Glutamatergic neuron (in vitro differentiated cells): ENCODE measurements around the gene REXO1. TPM values are rescaled to one million over a fixed set of nuclear protein-coding genes. Genes with fewer than 3 reads are reported as not detected.
A peak's percentile ranks its signal among the peaks of the same experiment; 100 is the strongest.

Experiments
- DNase-seq: peaks from one replicate; pipeline ENCODE4 v3.0.0; 2022
- H3K27ac Mint-ChIP-seq: one replicate; pipeline ENCODE4 v1.8.0; 2020; ENCODE audit warnings: mild to moderate bottlenecking, mixed read lengths, inconsistent platforms; ENCODE audit not compliant: unreplicated experiment
- H3K27me3 Mint-ChIP-seq: one replicate; pipeline ENCODE4 v1.8.0; 2020; ENCODE audit warnings: mild to moderate bottlenecking, moderate library complexity, mixed read lengths, inconsistent platforms; ENCODE audit not compliant: unreplicated experiment
- H3K36me3 Mint-ChIP-seq: one replicate; pipeline ENCODE4 v1.8.0; 2020; ENCODE audit warnings: mild to moderate bottlenecking, mixed read lengths, inconsistent platforms; ENCODE audit not compliant: unreplicated experiment
- H3K4me1 Mint-ChIP-seq: one replicate; pipeline ENCODE4 v1.8.0; 2020; ENCODE audit warnings: mild to moderate bottlenecking, low read depth, mixed read lengths, inconsistent platforms; ENCODE audit not compliant: unreplicated experiment
- H3K4me3 Mint-ChIP-seq: one replicate; pipeline ENCODE4 v1.8.0; 2020; ENCODE audit warnings: mild to moderate bottlenecking, mixed read lengths, inconsistent platforms; ENCODE audit not compliant: unreplicated experiment
- H3K9me3 Mint-ChIP-seq: one replicate; pipeline ENCODE4 v1.8.0; 2020; ENCODE audit warnings: mild to moderate bottlenecking, moderate library complexity, mixed read lengths, inconsistent platforms; ENCODE audit not compliant: unreplicated experiment
- total RNA-seq: library from RNA; stranded (reverse); fragmentation: NEBNext Ultra II Directional; extraction: Animal tissue kit (Norgen Biotek cat#: 25700); gene quantifications from one replicate; pipeline ENCODE4 v1.2.1, GENCODE V29; 2021; ENCODE audit not compliant: unreplicated experiment
- TF ChIP-seq, protein P1 (sequence below): fragments of 200-600 bp; sonication (generic); IDR thresholded peaks from one replicate; pipeline ENCODE4 v1.5.0; 2021; ENCODE audit not compliant: partially characterized antibody, unreplicated experiment

The REXO1 gene
- total RNA-seq, 1 donor from 2014 or later: 65.7 TPM

DNA sequence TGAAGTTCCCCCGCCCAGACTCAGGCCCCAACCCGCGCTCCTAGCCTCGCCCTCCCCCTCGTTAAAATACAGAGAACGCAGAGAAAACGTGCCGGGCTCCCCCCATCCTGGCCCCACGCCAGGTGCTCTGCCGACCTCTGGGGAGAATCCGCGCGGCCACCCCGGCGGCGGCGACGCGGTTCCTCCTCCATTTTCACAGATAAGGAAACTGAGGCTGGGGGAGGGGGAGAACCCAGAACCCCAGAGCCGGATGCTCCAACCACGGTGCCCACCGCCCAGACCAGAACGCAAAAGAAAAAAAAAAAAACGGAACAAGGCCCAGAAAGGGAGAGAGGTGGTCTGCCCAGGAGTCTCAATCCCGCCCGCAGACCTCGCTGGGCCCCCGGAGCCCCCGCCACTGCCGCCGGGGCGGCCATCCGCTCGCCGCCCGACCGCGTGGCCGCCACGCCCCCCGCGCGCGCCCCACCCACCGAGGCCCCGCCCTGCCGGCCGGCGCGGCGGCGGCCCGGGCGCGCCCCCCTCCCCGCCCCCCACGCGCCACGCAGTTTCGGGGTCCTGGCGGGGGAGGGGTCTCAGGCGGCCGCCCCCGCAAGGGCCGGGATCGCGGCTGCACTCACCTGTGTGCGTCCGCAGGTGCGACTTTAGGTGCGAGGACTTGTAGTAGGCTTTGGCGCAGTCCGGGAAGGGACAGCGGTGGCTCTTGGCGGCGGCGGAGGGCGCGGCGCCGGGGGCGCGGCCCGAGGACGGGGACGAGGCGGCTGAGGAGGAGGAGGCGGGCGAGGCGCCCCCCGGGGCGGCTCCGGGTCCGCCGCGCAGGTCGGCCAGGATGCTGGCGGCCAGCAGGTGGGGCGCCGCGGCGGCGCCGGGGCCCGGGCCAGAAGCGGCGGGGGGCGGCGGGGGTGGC lies 14.4 kb upstream of the REXO1 start:
- H3K4me3 Mint-ChIP-seq: peak overlapping the region; percentile 85
- peaks cover 10% of the 10 kb centered on the region for H3K9me3 Mint-ChIP-seq
- no peaks in the 10 kb centered on the region for H3K36me3 Mint-ChIP-seq
- H3K27ac Mint-ChIP-seq: peak overlapping the region; percentile 28
- peak; percentile 67 for DNase-seq
- peaks cover 4% of the 10 kb centered on the region for H3K27me3 Mint-ChIP-seq
- TF ChIP-seq, protein P1, sequence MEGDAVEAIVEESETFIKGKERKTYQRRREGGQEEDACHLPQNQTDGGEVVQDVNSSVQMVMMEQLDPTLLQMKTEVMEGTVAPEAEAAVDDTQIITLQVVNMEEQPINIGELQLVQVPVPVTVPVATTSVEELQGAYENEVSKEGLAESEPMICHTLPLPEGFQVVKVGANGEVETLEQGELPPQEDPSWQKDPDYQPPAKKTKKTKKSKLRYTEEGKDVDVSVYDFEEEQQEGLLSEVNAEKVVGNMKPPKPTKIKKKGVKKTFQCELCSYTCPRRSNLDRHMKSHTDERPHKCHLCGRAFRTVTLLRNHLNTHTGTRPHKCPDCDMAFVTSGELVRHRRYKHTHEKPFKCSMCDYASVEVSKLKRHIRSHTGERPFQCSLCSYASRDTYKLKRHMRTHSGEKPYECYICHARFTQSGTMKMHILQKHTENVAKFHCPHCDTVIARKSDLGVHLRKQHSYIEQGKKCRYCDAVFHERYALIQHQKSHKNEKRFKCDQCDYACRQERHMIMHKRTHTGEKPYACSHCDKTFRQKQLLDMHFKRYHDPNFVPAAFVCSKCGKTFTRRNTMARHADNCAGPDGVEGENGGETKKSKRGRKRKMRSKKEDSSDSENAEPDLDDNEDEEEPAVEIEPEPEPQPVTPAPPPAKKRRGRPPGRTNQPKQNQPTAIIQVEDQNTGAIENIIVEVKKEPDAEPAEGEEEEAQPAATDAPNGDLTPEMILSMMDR: no peak
- peaks cover 4% of the 10 kb centered on the region for H3K4me1 Mint-ChIP-seq

DNA sequence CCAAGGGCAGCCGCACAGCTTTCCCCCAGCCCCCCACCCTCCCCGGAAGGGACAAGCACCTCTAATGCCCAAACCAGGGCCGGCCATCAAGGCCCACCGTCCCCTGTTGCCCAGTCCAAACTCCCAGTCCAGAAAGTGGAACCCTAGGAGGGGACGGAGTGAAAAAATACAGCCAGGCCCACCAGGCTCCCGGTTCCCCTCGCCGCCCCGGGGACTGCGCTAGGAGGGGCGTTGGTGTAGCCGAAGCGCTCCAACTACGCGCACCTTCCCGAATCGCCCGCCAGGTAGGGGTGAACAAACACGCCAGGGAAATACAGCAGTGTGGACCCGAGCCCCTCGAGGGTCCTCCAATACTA lies 13.8 kb upstream of the REXO1 start:
- H3K4me3 Mint-ChIP-seq: peak overlapping the region; percentile 85
- H3K4me1 Mint-ChIP-seq: peaks cover 4% of the 10 kb centered on the region
- DNase-seq: peak; percentile 37
- H3K36me3 Mint-ChIP-seq: no peaks in the 10 kb centered on the region
- H3K27me3 Mint-ChIP-seq: peaks cover 4% of the 10 kb centered on the region
- TF ChIP-seq, protein P1: no peak
- H3K27ac Mint-ChIP-seq: peak overlapping the region; percentile 28
- H3K9me3 Mint-ChIP-seq: peaks cover 10% of the 10 kb centered on the region

DNA sequence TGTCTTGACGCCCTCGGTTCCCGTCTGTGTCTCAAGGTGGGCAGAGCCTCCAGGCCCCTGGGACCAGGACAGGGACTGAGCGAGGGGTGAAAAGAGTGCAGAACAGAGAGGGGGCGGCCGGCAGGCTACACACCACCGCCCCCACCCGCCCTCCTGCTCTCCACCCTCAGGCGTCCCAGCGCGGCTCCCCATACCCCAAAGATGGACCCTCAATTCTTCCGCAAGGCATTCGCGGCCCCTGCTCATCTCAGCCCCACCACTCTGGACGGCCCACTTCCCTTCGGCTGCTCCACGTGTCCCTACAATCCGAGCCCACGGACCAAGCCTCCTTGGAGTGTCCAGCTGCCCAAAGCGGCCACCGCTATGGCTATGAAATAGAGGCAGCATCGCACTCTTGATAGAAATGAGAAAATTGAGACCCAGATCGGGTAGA lies 13.3 kb upstream of the REXO1 start:
- TF ChIP-seq, protein P1: no peak
- H3K27ac Mint-ChIP-seq: peak overlapping the region; percentile 48
- no peaks in the 10 kb centered on the region for H3K36me3 Mint-ChIP-seq
- H3K4me1 Mint-ChIP-seq: peaks cover 4% of the 10 kb centered on the region
- peaks cover 4% of the 10 kb centered on the region for H3K27me3 Mint-ChIP-seq
- DNase-seq: peak; percentile 31
- peaks cover 10% of the 10 kb centered on the region for H3K9me3 Mint-ChIP-seq
- peak overlapping the region; percentile 85 for H3K4me3 Mint-ChIP-seq

GRCh38 chr19:1860821-1861598 lies 12.7 kb upstream of the REXO1 start:
- Mint-ChIP-seq H3K27ac (peak overlapping the region; percentile 48), H3K4me1 (peaks cover 6% of the 10 kb centered on the region), H3K4me3 (peak overlapping the region; percentile 85), H3K27me3 (peaks cover 8% of the 10 kb centered on the region), H3K36me3 (no peaks in the 10 kb centered on the region), H3K9me3 (peaks cover 13% of the 10 kb centered on the region)
- DNase-seq: no peak
- TF ChIP-seq, protein P1: no peak
